Fibroblast of villous mesenchyme (primary cell): ENCODE data around the gene DIDO1. TPM values are rescaled to one million over a fixed set of nuclear protein-coding genes. Genes with fewer than 3 reads are reported as not detected.
"Not testable (repeated sequence)": the region's sequence is repeated elsewhere in the genome, so short reads cannot be mapped to it uniquely, and the experiment has no call there.

Experiments
- DNase-seq: peaks from one replicate; pipeline ENCODE4 v3.0.0-alpha.2; 2010; ENCODE audit warnings: low read depth
- H3K4me3 ChIP-seq: 2 replicates; pipeline ENCODE4 v1.5.1; 2011; ENCODE audit warnings: low read depth, mild to moderate bottlenecking, low read length
- total RNA-seq: library from RNA; depleted of rRNA; stranded (reverse); fragments of >200 nt; gene quantifications from 2 replicates; pipeline ENCODE4 v1.2.3, GENCODE V29; 2012
- TF ChIP-seq, protein P1 (sequence below): IDR thresholded peaks from 2 replicates; pipeline ENCODE4 v1.5.1; 2012; ENCODE audit warnings: low read depth, mild to moderate bottlenecking, low read length; ENCODE audit not compliant: insufficient read depth

The DIDO1 gene
- total RNA-seq, 1 donor, result 47.5 TPM

DNA sequence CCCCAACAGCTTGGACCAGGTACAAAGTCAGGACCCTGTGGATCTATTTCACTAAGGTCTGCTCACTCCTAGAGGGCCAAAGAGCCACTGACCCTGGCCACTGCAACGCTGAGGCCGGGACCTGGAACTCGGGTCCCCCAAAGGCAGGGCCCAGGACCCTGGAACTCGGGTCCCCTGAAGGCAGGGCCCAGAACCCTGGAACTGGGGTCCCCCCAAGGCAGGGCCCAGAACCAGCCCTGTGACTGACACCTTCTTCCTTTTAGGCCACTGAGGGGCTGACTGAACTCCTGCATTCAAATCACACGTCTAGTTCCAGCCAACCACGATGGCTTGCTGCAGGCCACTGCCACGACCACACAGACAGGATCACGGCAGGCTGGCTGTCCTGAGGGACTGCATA, 74.1 kb downstream of the DIDO1 start:
- DNase-seq, result no peak
- TF ChIP-seq, protein P1, sequence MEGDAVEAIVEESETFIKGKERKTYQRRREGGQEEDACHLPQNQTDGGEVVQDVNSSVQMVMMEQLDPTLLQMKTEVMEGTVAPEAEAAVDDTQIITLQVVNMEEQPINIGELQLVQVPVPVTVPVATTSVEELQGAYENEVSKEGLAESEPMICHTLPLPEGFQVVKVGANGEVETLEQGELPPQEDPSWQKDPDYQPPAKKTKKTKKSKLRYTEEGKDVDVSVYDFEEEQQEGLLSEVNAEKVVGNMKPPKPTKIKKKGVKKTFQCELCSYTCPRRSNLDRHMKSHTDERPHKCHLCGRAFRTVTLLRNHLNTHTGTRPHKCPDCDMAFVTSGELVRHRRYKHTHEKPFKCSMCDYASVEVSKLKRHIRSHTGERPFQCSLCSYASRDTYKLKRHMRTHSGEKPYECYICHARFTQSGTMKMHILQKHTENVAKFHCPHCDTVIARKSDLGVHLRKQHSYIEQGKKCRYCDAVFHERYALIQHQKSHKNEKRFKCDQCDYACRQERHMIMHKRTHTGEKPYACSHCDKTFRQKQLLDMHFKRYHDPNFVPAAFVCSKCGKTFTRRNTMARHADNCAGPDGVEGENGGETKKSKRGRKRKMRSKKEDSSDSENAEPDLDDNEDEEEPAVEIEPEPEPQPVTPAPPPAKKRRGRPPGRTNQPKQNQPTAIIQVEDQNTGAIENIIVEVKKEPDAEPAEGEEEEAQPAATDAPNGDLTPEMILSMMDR, result no peak
- no peak overlapping the region for H3K4me3 ChIP-seq

DNA sequence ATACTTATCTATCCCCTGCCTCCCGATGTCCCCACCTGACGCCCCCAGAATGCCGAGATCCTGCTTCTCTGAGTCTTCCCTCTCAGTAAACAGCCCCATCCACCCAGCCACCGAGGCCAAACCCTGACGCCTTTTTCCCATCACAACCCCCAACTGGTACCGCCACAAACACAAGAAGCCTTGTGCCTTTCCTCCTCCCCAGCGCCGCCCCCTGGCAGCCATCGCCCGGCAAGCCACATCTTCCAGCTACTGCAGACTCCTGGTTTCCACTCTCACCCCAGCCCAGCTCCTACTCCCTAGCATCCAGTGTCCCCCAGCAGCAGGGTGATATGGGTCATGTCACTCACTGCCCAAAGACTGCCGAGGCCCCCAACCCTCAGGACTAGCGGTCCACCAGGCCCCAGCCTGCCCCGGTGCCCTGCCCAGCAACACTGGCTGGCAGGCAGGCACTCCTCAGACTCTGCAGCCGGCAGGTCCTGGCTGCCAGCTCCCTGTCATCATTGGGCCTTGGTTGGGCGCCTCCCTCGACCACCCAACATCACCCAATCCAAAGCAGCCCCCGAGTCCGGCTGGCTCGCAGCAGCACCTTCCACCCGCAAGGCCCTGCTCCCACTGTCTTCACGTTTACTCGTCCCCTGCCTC, 75.9 kb downstream of the DIDO1 start:
- TF ChIP-seq, protein P1, result no peak
- DNase-seq, result no peak
- no peak overlapping the region for H3K4me3 ChIP-seq

DNA sequence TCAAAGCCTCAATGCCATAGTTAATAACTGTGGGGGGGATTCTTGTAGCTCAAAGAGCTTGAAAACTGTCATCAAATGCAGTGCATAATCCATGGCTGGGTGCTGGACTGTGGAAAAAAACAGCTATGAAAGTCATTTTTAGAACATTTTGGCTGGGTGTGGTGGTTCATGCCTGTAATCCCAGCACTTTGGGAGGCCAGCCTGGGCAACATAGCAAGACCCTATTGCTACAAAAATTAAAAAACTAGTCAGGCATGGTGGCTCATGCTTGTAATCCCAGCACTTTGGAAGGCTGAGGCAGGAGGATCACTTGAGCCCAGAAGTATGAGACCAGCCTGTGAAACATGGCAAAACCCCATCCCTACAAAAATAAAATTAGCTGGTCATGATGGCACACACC, 76.9 kb downstream of the DIDO1 start:
- no peak overlapping the region for H3K4me3 ChIP-seq
- DNase-seq, result no peak
- TF ChIP-seq, protein P1, result no peak

DNA sequence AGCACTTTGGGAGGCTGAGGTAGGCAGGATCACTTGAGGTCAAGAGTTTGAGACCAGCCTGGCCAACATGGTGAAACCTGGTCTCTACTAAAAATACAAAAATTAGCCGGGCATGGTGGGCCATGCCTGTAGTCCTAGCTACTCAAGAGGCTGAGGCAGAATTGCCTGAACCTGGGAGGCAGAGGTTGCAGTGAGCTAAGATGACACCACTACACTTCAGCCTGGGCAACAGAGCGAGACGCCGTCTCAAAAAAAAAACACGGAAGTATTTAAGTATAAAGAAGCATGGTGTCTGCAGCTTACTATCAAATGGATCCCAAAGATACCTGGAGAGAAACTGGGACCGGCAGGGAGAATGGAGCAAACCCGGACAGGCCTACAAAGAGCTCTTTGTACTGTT, 77.4 kb downstream of the DIDO1 start:
- DNase-seq, H3K4me3 ChIP-seq: not testable (repeated sequence)

DNA sequence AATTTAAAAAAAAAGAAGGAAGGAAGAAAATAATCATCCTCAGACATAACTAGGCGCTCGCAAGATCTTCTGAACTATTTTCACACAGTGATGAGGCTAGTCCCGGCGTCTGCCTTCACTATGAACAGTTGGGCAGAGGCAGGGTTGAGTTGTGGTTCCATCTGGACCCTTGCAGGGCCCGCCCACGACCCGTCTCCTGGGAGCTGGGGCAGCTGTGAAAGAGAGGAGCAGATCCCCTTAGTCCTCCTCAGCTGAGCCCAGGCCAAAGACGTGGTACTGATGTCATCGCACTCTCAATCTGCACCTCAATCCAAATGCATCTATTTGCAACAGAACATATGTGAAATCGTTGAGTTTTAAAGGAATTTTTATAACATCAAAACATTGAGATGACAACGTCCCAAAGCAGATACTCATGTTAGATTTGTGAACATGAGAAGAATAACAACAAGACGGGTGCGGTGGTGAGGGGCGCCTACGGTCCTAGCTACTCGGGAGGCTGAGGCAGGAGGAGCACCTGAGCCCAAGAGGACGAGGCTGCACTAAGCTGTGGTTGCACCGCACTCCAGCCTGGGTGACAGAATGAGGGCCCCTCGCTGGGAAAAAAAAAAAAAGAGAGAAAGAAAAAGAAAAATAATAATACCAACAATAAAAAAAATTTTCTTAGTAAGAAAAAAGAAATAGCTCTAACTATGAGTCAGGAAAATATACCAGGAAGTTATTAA, 80.0 kb downstream of the DIDO1 start:
- TF ChIP-seq, protein P1, result no peak
- no peak overlapping the region for H3K4me3 ChIP-seq
- DNase-seq, result no peak

DNA sequence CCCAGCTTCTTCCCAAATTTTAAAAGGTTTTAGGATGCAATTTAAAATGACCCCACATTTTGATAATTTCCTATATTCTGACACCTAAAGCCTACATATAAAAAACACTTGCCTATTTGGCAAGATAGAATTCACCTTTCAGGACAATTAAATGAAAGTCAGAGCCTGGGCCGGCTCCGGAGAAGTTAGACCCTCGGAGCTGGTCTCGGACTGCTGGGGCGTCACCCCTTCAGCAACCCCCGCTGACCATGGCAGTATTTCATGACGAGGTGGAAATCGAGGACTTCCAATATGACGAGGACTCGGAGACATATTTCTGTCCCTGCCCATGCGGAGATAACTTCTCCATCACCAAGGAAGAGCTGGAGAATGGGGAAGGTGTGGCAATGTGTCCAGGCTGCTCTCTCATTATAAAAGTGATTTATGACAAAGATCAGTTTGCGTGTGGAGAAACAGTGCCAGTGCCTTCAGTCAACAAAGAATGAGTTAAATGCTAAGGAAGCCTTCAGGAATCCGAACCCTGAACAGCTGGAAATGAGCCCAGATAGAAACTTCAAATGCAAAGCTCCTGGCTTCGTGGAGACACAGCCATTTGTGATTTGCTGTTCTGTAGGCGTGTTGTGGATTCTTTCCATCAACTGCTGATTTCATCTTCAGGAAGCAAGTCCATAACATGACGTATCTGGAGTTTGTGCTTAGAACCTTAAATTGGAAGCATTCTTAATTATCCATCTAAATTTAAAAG, 80.7 kb downstream of the DIDO1 start:
- H3K4me3 ChIP-seq, result no peak overlapping the region
- TF ChIP-seq, protein P1, result no peak
- DNase-seq, result peak; percentile 70

DNA sequence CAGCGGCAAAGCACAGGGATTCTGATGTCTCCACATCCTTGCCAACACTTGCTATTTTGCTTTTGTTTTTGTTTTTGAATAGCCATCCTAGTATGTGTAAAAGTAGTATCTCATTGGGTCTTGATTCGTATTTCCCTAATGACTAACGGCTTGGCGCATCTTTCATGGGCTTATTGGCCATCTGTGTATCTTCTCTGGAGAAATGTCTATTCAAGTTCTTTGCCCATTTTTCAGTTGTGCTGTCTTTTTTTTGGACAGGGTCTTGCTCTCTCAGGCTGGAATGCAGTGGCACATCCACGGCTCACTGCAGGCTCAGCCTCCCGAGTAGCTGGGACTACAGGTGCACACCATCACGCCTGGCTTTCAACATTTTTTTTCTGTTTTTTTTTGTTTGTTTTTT, 82.1 kb downstream of the DIDO1 start:
- TF ChIP-seq, protein P1, result no peak
- H3K4me3 ChIP-seq, result no peak overlapping the region
- no peak for DNase-seq
